ENCODE data around the gene TSEN34.
A peak's percentile ranks its signal among the peaks of the same experiment; 100 is the strongest.

TSEN34 gene

DNA sequence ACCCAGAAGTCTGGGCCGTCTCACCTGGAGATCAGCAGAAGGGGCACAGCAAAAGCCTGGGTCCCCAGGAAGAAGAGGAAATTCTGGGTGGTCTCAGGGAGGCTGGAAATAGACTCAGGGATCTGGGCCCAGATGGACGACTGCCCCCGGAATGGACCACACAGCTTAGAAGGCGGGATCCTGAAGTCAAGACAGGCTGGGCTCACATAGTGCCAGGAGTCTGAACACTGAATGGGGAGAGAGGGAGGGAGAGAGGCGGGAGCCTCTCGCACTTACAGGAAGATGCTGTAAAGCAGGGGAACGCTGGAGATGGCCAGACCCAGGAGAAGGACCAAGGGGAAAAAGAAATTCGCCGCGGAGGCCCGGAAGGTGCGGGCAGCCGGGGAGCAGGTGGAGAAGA, 30.3 kb upstream of the TSEN34 start:
- Histone ChIP-seq H3K9me3 (ENCODE audit: insufficient read depth, low read length) (no peaks in the 10 kb centered on the region), H3K4me3 (ENCODE audit: insufficient read depth, low read length, poor library complexity, severe bottlenecking) (peak overlapping the region; percentile 78), H3K4me2 (ENCODE audit: low read depth, low read length, poor library complexity, severe bottlenecking) (peak overlapping the region; percentile 61), H3K27ac (ENCODE audit: low read depth, low read length) (peak overlapping the region; percentile 37), H4K20me1 (ENCODE audit: low read depth, low read length) (no peaks in the 10 kb centered on the region), H3K79me2 (ENCODE audit: insufficient read depth, low read length) (no peaks in the 10 kb centered on the region), H3K36me3 (ENCODE audit: low read length) (no peaks in the 10 kb centered on the region), H3K9me2 (replicated peaks; ENCODE audit: insufficient read depth, low read length) (no peaks in the 10 kb centered on the region), H3F3A (ENCODE audit: insufficient read depth) (peaks cover 15% of the 10 kb centered on the region; the same call in 1 of the 2 replicates), H3K9ac (ENCODE audit: low read length) (peak overlapping the region; percentile 73), H2AFZ (ENCODE audit: low read depth, low read length, severe bottlenecking) (no peak overlapping the region), H3K27me3 (ENCODE audit: low read length) (no peaks in the 10 kb centered on the region)
- no peak for TF ChIP-seq EZH2phosphoT487 (conservative IDR thresholded peaks at IDR 0.05; ENCODE audit: low read length)
- TF ChIP-seq, protein P1, sequence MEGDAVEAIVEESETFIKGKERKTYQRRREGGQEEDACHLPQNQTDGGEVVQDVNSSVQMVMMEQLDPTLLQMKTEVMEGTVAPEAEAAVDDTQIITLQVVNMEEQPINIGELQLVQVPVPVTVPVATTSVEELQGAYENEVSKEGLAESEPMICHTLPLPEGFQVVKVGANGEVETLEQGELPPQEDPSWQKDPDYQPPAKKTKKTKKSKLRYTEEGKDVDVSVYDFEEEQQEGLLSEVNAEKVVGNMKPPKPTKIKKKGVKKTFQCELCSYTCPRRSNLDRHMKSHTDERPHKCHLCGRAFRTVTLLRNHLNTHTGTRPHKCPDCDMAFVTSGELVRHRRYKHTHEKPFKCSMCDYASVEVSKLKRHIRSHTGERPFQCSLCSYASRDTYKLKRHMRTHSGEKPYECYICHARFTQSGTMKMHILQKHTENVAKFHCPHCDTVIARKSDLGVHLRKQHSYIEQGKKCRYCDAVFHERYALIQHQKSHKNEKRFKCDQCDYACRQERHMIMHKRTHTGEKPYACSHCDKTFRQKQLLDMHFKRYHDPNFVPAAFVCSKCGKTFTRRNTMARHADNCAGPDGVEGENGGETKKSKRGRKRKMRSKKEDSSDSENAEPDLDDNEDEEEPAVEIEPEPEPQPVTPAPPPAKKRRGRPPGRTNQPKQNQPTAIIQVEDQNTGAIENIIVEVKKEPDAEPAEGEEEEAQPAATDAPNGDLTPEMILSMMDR (IDR thresholded peaks at IDR 0.05; ENCODE audit: insufficient read depth, low read length, poor library complexity, severe bottlenecking) = no peak

DNA sequence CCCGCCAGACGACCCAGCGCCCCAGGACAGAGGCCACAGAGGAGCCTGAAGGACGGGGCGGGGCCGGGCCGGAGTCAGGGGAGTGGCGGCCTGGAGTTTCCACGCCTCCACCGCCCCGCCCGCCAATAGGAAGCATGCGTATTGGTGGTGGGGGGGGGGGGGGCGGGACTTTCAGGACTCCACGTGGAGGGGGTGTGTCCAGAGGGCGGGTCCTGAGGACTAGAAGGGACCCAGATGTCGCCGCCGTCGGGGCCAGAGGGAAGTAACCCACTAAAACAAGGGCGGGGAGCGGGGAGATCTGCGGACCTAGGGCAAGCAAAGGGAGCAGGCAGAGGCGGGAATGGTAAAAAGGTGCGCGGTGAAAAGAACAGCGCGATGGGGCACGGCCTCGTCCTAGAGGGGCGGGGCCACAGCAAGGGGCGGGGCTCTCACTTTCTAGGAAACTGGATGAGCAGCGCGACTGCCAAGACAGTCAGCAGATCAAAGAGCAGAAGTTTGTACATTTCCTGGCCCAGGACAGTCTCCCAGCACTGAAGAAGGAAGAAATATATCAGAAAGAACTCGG, 28.8 kb upstream of the TSEN34 start:
- H3K27ac ChIP-seq (ENCODE audit: low read depth, low read length) = no peak overlapping the region
- H3K9me3 ChIP-seq (ENCODE audit: insufficient read depth, low read length) = no peaks in the 10 kb centered on the region
- no peak overlapping the region for H3K9ac ChIP-seq (ENCODE audit: low read length)
- H3K4me2 ChIP-seq (ENCODE audit: low read depth, low read length, poor library complexity, severe bottlenecking) = peak overlapping the region; percentile 24
- no peak for TF ChIP-seq EZH2phosphoT487 (conservative IDR thresholded peaks at IDR 0.05; ENCODE audit: low read length)
- TF ChIP-seq, protein P1 (IDR thresholded peaks at IDR 0.05; ENCODE audit: insufficient read depth, low read length, poor library complexity, severe bottlenecking) = no peak
- no peaks in the 10 kb centered on the region for H3K79me2 ChIP-seq (ENCODE audit: insufficient read depth, low read length)
- no peak overlapping the region for H3K4me3 ChIP-seq (ENCODE audit: insufficient read depth, low read length, poor library complexity, severe bottlenecking)
- H3K27me3 ChIP-seq (ENCODE audit: low read length) = no peaks in the 10 kb centered on the region
- H2AFZ ChIP-seq (ENCODE audit: low read depth, low read length, severe bottlenecking) = no peak overlapping the region
- H4K20me1 ChIP-seq (ENCODE audit: low read depth, low read length) = no peaks in the 10 kb centered on the region
- no peaks in the 10 kb centered on the region for H3K9me2 ChIP-seq (replicated peaks; ENCODE audit: insufficient read depth, low read length)
- H3K36me3 ChIP-seq (ENCODE audit: low read length) = no peaks in the 10 kb centered on the region
- peaks cover 15% of the 10 kb centered on the region; the same call in 1 of the 2 replicates for H3F3A ChIP-seq (ENCODE audit: insufficient read depth)

DNA sequence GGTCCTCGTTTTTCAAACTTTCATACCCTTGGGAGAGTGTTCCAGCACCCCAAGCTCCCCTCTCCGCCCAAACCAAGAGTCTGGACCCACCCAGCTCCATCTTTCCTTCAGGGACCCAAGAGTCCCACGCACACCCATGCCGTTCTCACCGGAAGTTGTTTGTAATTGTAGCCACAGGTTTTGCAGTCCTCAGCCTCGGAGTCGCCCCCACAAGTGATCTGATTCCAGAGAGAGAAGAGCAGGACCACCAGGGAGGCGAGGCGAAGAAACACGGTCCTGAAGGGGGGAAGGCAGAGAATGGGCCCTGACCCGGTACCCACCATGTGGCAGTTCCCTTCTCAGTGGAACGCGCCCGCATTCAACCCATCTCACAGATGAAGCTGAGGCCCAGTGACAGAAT, 28.2 kb upstream of the TSEN34 start:
- Histone ChIP-seq H3K9ac (ENCODE audit: low read length) (no peak overlapping the region), H3K36me3 (ENCODE audit: low read length) (no peaks in the 10 kb centered on the region), H3K4me3 (ENCODE audit: insufficient read depth, low read length, poor library complexity, severe bottlenecking) (no peak overlapping the region)

More for the DNA sequence above, 28.2 kb upstream of the TSEN34 start:
- no peaks in the 10 kb centered on the region for H3K79me2 ChIP-seq (ENCODE audit: insufficient read depth, low read length)
- no peak overlapping the region for H2AFZ ChIP-seq (ENCODE audit: low read depth, low read length, severe bottlenecking)
- peak overlapping the region; percentile 24 for H3K4me2 ChIP-seq (ENCODE audit: low read depth, low read length, poor library complexity, severe bottlenecking)
- H3K9me3 ChIP-seq (ENCODE audit: insufficient read depth, low read length) = no peaks in the 10 kb centered on the region
- H3F3A ChIP-seq (ENCODE audit: insufficient read depth) = peaks cover 15% of the 10 kb centered on the region; the same call in 1 of the 2 replicates
- H3K27me3 ChIP-seq (ENCODE audit: low read length) = no peaks in the 10 kb centered on the region
- no peak overlapping the region for H3K27ac ChIP-seq (ENCODE audit: low read depth, low read length)
- TF ChIP-seq EZH2phosphoT487 (conservative IDR thresholded peaks at IDR 0.05; ENCODE audit: low read length) = no peak
- TF ChIP-seq, protein P1 (IDR thresholded peaks at IDR 0.05; ENCODE audit: insufficient read depth, low read length, poor library complexity, severe bottlenecking) = no peak
- H4K20me1 ChIP-seq (ENCODE audit: low read depth, low read length) = no peaks in the 10 kb centered on the region
- H3K9me2 ChIP-seq (replicated peaks; ENCODE audit: insufficient read depth, low read length) = no peaks in the 10 kb centered on the region
